ENCODE measurements around the gene CZIB. TPM values are rescaled to one million over a fixed set of nuclear protein-coding genes. Genes with fewer than 3 reads are reported as not detected.

CZIB gene
- total RNA-seq, 2 experiments from 2014 or later = 44.6 to 51.4 TPM

DNA sequence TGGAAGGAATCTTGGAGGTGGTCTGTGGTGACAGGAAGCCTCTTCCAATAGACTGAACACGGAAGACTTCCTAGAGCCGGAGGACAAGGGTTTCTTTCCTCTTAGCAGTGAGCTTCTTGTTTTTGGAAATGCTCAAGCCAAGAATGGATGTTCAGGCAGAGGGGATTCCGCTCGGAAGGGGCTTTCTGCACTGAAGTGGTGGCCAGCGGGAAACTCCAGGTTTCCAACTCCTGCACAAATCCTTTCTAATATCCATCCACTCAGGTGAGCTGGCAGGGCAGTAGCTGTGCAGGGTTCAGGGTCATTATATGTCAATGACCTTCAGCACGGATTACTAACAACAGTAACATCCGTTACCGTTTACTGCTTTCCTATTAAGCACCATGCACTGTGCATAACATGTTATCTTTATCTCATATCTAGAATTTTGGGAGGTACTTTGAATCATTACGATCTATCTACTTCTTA lies 24.4 kb downstream of the CZIB start:
- peak overlapping the region; percentile 56 for H3K27ac ChIP-seq (ENCODE audit: low read depth, low read length, poor library complexity, severe bottlenecking)
- CTCF ChIA-PET (ENCODE audit: unreplicated experiment) = no interaction called here

DNA sequence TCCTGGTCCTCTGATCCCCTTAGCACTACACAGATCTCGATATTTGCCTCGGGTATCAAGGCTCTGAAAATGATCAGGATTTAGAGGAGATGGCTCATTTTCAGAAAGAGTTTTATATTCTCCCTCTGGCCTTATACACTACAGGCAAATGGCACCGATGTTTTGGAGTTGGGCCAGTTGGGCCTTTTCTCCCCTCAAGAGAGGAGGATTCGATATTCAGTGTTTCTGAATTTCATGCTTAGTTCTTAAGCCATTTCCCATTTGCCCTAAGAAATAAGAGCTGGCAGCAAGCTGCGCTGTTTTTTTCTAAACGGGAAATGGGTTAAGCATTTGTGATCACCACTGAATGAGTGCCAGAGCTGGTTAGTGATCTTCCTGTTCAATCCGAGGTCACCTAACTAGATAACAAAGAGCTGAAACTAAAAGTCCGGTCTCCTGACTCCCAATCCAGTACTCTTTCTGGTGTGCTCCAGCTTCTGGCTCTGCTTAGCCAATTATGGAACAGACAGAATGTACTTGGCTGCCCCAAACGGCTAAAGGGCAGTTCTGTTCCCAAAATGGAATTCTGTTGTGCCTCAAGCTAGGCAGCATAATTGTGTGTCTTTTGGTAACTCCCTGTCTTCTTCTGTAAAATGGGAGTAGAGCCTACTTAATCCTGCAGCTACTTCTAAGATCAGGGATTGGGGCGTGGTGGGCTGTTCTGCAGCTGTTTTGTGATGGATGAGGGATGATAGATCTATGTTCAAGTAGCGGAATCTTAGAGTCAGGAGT lies 25.0 kb downstream of the CZIB start:
- DNase-seq (ENCODE audit: low spot score) = no peak
- Histone ChIP-seq H3K4me2 (ENCODE audit: low read length) (no peak overlapping the region; the same call in 1 of the 2 replicates), H2AFZ (ENCODE audit: low read length) (peak overlapping the region; percentile 86; the same call in 1 of the 2 replicates), H3K27ac (ENCODE audit: low read depth, low read length, poor library complexity, severe bottlenecking) (no peak overlapping the region), H3K9me3 (ENCODE audit: low read length) (no peaks in the 10 kb centered on the region), H4K20me1 (ENCODE audit: insufficient read depth, low read length) (no peaks in the 10 kb centered on the region), H3K4me3 (ENCODE audit: low read depth, low read length, poor library complexity, severe bottlenecking) (no peak overlapping the region), H3K36me3 (ENCODE audit: insufficient read depth, low read length) (peaks cover 6% of the 10 kb centered on the region), H3K9me2 (ENCODE audit: insufficient read depth, low read length) (no peaks in the 10 kb centered on the region), H3K4me1 (ENCODE audit: insufficient read depth, low read length, poor library complexity, severe bottlenecking) (peaks cover 20% of the 10 kb centered on the region), H3K79me2 (ENCODE audit: insufficient read depth, low read depth, low read length) (peaks cover 16% of the 10 kb centered on the region; the same call in 1 of the 2 replicates)
- BruUV-seq (replicated peaks) = no TSS peak
- intact Hi-C loops (cut with micrococcal nuclease; ENCODE audit: unreplicated experiment) = loop anchor here (5.0 kb wide), 1 partner anchor 498 kb away; the partner anchor contains the start of gene COA7
- TF ChIP-seq CTCF (conservative IDR thresholded peaks at IDR 0.05; ENCODE audit: low read length) (no peak), EZH2phosphoT487 (IDR thresholded peaks at IDR 0.05; ENCODE audit: borderline replicate concordance, low read depth, low read length) (no peak)
- ChIA-PET POLR2A (interaction anchor here (0.6 to 1.5 kb wide), 5 partner anchors 8 to 472 kb away, joined by 3 to 6 read pairs (median 3); no protein-coding TSS in a partner anchor), CTCF (ENCODE audit: unreplicated experiment) (no interaction called here)

More for the DNA sequence above, 24.4 kb downstream of the CZIB start:
- BruUV-seq (replicated peaks) = no TSS peak
- Histone ChIP-seq H4K20me1 (ENCODE audit: insufficient read depth, low read length) (no peaks in the 10 kb centered on the region), H3K36me3 (ENCODE audit: insufficient read depth, low read length) (peaks cover 6% of the 10 kb centered on the region), H3K79me2 (ENCODE audit: insufficient read depth, low read depth, low read length) (peaks cover 16% of the 10 kb centered on the region; the same call in 1 of the 2 replicates), H3K4me1 (ENCODE audit: insufficient read depth, low read length, poor library complexity, severe bottlenecking) (peaks cover 20% of the 10 kb centered on the region), H3K9me3 (ENCODE audit: low read length) (no peaks in the 10 kb centered on the region), H2AFZ (ENCODE audit: low read length) (peak overlapping the region; percentile 86; the same call in 1 of the 2 replicates), H3K4me2 (ENCODE audit: low read length) (peak overlapping the region; percentile 94), H3K4me3 (ENCODE audit: low read depth, low read length, poor library complexity, severe bottlenecking) (peak overlapping the region; percentile 78), H3K9me2 (ENCODE audit: insufficient read depth, low read length) (no peaks in the 10 kb centered on the region)
- TF ChIP-seq CTCF (conservative IDR thresholded peaks at IDR 0.05; ENCODE audit: low read length) (no peak), EZH2phosphoT487 (IDR thresholded peaks at IDR 0.05; ENCODE audit: borderline replicate concordance, low read depth, low read length) (no peak)
- DNase-seq (ENCODE audit: low spot score) = no peak
- intact Hi-C loops (cut with micrococcal nuclease; ENCODE audit: unreplicated experiment) = loop anchor here (5.0 kb wide), 1 partner anchor 499 kb away; the partner anchor contains the start of gene COA7
- POLR2A ChIA-PET = interaction anchor here (1.1 to 1.3 kb wide), 3 partner anchors 9 to 153 kb away, joined by 3 to 6 read pairs (median 3); no protein-coding TSS in a partner anchor
